Measurements from ENCODE around the gene DNAAF5.

- TF ChIP-seq CTCF (conservative IDR thresholded peaks at IDR 0.05 in 1 of 2, IDR thresholded peaks at IDR 0.05 in 1 of 2; ENCODE audit: low read depth in 1 of 2, low read length in 2 of 2) (no peak), EZH2 (IDR thresholded peaks at IDR 0.05; ENCODE audit: low read length, missing control alignments) (no peak)
These were observed 2.1 kb downstream of the DNAAF5 start for GRCh38 chr7:728602-729001.

All from fibroblast of lung (primary cell).